Neutrophil (primary cell): ENCODE results near the gene ALG2.

Experiments
- H3K27ac ChIP-seq: fragments of 200-600 bp; sonication (generic); 2 replicates; pipeline ENCODE4 v1.5.1; 2016; ENCODE audit warnings: mild to moderate bottlenecking, moderate library complexity
- H3K27me3 ChIP-seq: fragments of 200-600 bp; sonication (generic); 2 replicates; pipeline ENCODE4 v1.6.0; 2016; ENCODE audit warnings: mild to moderate bottlenecking
- H3K36me3 ChIP-seq: fragments of 200-600 bp; sonication (generic); 2 replicates; pipeline ENCODE4 v1.5.1; 2017
- H3K4me1 ChIP-seq, 2 experiments: fragments of 200-600 bp in 1 of 2; sonication (generic) in 1 of 2; 1 replicate in 1 of 2; 2 replicates in 1 of 2; pipeline versions ENCODE4 v1.5.1 to v1.6.1; 2013 to 2016; ENCODE audit warnings: low read depth in 1 of 2, low read length in 1 of 2, mild to moderate bottlenecking in 1 of 2, moderate library complexity in 1 of 2; ENCODE audit not compliant: control insufficient read depth in 1 of 2, insufficient read depth in 1 of 2
- H3K4me3 ChIP-seq, 2 experiments: fragments of 200-600 bp in 1 of 2; sonication (generic) in 1 of 2; 1 replicate in 1 of 2; 2 replicates in 1 of 2; pipeline ENCODE4 v1.5.1; 2013 to 2016; ENCODE audit warnings: low read depth in 1 of 2, low read length in 1 of 2, mild to moderate bottlenecking in 1 of 2, moderate library complexity in 1 of 2
- H3K9me3 ChIP-seq: fragments of 200-600 bp; sonication (generic); 2 replicates; pipeline ENCODE4 v1.5.1; 2016
- CTCF ChIP-seq: fragments of 200-600 bp; sonication (generic); IDR thresholded peaks from 2 replicates; pipeline ENCODE4 v1.5.1; 2016; ENCODE audit warnings: antibody characterized with exemption

The ALG2 gene

DNA sequence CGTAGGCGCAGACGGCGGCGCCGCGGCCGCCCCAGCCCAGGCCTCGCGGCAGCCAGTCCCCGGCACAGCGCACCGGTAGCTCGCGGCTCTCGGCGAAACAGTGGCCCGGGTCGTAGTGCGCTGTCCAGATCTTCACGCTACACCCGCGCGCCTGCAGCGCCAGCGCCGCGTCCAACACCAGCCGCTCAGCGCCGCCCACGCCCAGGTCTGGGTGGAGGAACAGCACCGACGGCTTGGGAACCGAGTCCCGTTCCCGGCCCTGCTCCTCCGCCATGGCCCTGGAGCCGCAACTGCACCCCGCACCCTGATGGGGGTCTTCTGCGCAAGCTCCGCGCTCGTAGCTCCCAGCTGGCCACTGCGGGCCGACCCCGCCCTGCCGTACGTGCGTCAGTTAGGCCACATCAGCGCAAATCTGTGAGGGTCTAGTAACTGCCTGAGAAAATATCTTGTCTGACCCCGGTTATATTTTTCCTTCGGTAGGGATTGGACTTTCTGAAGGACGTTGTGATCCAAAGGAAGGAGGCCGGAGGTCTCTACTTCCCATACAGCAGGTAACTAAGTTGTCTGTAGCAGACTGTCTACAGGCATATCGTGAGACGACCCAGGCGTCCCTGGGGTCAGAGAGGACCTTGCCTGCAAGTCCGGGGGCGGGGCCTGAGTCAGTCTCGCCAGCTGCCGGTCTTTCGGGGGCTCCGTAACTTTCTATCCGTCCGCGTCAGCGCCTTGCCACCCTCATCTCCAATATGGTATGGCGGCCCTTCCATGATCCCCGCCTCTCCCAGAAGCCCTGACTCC is at the start of gene ALG2, which contains the start of gene SEC61B:
ALG2 (minus strand) TSS at position 322 of the 795 bp plus-strand sequence; CDS start at position 274, 48 bp downstream.
SEC61B (plus strand) TSS at position 662 of the 795 bp plus-strand sequence; CDS start at position 744, 82 bp downstream.
- TF ChIP-seq CTCF: peak; percentile 4
- peak within 1 kb of the TSS; percentile 94 for H3K27ac ChIP-seq
- H3K4me3 ChIP-seq: peak within 1 kb of the TSS; percentile 76 to 97
- no peaks in the 10 kb centered on the region for H3K27me3 ChIP-seq
- H3K36me3 ChIP-seq: peaks cover 24% of the 10 kb centered on the region
- no peaks in the 10 kb centered on the region for H3K9me3 ChIP-seq
- peaks cover 25 to 27% of the 10 kb centered on the region in 2 experiments for H3K4me1 ChIP-seq

- no peaks in the 10 kb centered on the region for H3K36me3 ChIP-seq
- no peak for TF ChIP-seq CTCF
Measured at GRCh38 chr9:99270491-99270890, 48.7 kb upstream of the ALG2 start.

GRCh38 chr9:99269416-99269815 is 47.7 kb upstream of the ALG2 start:
- H3K36me3 ChIP-seq: no peaks in the 10 kb centered on the region
- TF ChIP-seq CTCF: no peak
- no peak overlapping the region for H3K4me3 ChIP-seq
- H3K4me1 ChIP-seq: no peaks in the 10 kb centered on the region
- H3K27me3 ChIP-seq: no peaks in the 10 kb centered on the region
- H3K27ac ChIP-seq: no peak overlapping the region
- H3K9me3 ChIP-seq: no peaks in the 10 kb centered on the region

More at GRCh38 chr9:99270491-99270890, 48.7 kb upstream of the ALG2 start:
- no peak overlapping the region for H3K4me3 ChIP-seq
- H3K27me3 ChIP-seq: no peaks in the 10 kb centered on the region
- H3K27ac ChIP-seq: no peak overlapping the region
- H3K4me1 ChIP-seq: no peaks in the 10 kb centered on the region
- H3K9me3 ChIP-seq: no peaks in the 10 kb centered on the region

DNA sequence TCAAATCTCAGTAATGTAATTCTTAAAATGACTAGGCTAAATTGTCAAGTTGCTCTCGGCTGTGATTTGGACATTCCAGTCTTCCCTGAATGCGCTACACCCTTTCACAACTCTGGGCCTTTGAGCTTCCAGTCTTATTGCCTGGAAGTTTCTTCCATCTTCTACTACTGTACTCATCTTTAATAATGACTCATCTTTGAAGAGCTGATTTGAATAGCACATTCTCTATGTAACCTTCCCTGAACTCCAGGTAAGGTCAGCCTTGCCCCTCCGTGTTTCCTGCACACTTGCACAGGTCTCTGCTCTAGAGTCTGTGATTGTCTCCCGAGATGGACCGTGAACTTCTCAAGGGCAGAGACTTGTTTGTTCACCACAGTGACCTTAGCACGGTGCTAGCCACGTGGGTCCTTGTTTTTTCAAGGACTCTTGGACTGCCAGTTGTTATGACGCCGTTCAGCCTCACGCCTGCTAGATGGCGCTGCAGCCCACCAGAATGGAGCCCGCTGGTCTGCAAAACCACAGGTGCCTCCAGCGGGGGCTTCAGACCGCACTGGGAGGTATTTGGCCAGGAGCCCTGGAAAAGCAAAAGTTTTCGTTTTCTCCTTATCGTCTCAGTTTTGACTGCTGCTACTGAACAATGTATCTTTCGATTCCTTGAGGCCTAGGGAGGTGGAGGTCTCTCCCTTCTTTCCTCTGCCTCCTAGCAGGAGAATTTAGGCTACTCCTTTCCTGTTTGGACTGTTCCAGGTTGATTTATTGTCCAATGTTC is 44.7 kb upstream of the ALG2 start:
- H3K27me3 ChIP-seq: no peaks in the 10 kb centered on the region
- H3K4me1 ChIP-seq: peaks cover 0 to 4% of the 10 kb centered on the region in 2 experiments
- peak; percentile 33 for TF ChIP-seq CTCF
- H3K27ac ChIP-seq: no peak overlapping the region
- no peaks in the 10 kb centered on the region for H3K9me3 ChIP-seq
- no peak overlapping the region for H3K4me3 ChIP-seq
- H3K36me3 ChIP-seq: no peaks in the 10 kb centered on the region

DNA sequence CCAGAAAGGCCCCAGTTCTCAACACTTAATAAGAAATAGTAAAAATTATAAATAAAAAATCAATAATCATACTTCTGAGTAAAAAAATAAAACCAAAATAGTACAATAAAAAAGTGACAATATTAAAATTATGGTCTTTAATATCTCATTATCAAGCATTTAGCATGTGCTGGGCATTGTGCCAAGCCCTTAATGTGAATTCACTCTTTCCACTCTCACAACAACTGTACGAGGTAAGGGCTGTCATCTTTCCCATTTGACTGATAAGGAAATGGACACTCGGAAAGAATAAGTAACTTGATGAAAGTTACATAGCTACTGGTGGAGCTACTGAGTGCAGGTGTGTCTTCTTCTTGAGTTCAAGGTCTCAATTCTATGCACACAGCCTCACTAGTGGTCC is 43.9 kb upstream of the ALG2 start:
- Histone ChIP-seq H3K27me3 (no peaks in the 10 kb centered on the region), H3K27ac (no peak overlapping the region), H3K36me3 (no peaks in the 10 kb centered on the region), H3K4me1 (peaks cover 0 to 4% of the 10 kb centered on the region in 2 experiments), H3K4me3 (no peak overlapping the region), H3K9me3 (no peaks in the 10 kb centered on the region)
- no peak for TF ChIP-seq CTCF
